Naive thymus-derived CD8-positive, alpha-beta T cell (primary cell): ENCODE data around the gene POMT2. TPM values are rescaled to one million over a fixed set of nuclear protein-coding genes. Genes with fewer than 3 reads are reported as not detected.
A peak's percentile ranks its signal among the peaks of the same experiment; 100 is the strongest.
"Not testable (repeated sequence)": the region's sequence is repeated elsewhere in the genome, so short reads cannot be mapped to it uniquely, and the experiment has no call there.

Experiments used
- ATAC-seq, 2 donors: fragments of 150-1000 bp; cut with Tn5 transposase in 1 of 2; sonication (Bioruptor Pico), chemical (Tn5 transposase) in 1 of 2; 1 replicate in 1 of 2; 2 replicates in 1 of 2; pipeline ENCODE4 v1.10.0; 2021; ENCODE audit warnings: mild to moderate bottlenecking in 2 of 2, moderate library complexity in 2 of 2
- POLR2A ChIA-PET: fragments of 350-600 bp; sonication (Branson Sonifier 250); formaldehyde crosslinking; loops from one replicate; lab custom pipeline; 2021; ENCODE audit warnings: antibody characterized with exemption; lab: Charles Lee
- DNase-seq, 10 donors: peaks; one replicate each; pipeline versions ENCODE4 v3.0.0 to v3.0.0-alpha.2; 2020 to 2022
- H3K27ac Mint-ChIP-seq, 10 donors: one replicate each; pipeline ENCODE4 v1.8.0; 2020 to 2022; ENCODE audit warnings: mild to moderate bottlenecking in 10 of 10, mixed read lengths in 10 of 10, moderate library complexity in 4 of 10, inconsistent platforms in 1 of 10
- H3K27me3 Mint-ChIP-seq, 5 donors: one replicate each; pipeline ENCODE4 v1.8.0; 2021 to 2022; ENCODE audit warnings: mixed read lengths in 5 of 5
- H3K36me3 Mint-ChIP-seq, 3 donors: one replicate each; pipeline ENCODE4 v1.8.0; 2020 to 2022; ENCODE audit warnings: mixed read lengths in 3 of 3, mild to moderate bottlenecking in 2 of 3, inconsistent platforms in 1 of 3
- H3K4me1 Mint-ChIP-seq, 4 donors: one replicate each; pipeline ENCODE4 v1.8.0; 2021 to 2022; ENCODE audit warnings: mixed read lengths in 4 of 4
- H3K4me3 Mint-ChIP-seq, 10 donors: one replicate each; pipeline ENCODE4 v1.8.0; 2020 to 2022; ENCODE audit warnings: mild to moderate bottlenecking in 10 of 10, mixed read lengths in 10 of 10, moderate library complexity in 6 of 10, inconsistent platforms in 1 of 10
- H3K9me3 Mint-ChIP-seq, 9 donors: one replicate each; pipeline ENCODE4 v1.8.0; 2020 to 2022; ENCODE audit warnings: mixed read lengths in 9 of 9, mild to moderate bottlenecking in 3 of 9, inconsistent platforms in 1 of 9, moderate library complexity in 1 of 9
- polyA plus RNA-seq, 3 donors: library from polyadenylated mRNA; unstranded; fragments of 300-500 nt; fragmentation: Illumina TruSeq; gene quantifications; one replicate each; pipeline ENCODE4 v1.2.3, GENCODE V29; 2021
- total RNA-seq, 8 experiments: library from RNA in 2 of 8; stranded (reverse) in 2 of 8; gene quantifications; one replicate each; pipeline ENCODE4 v1.2.3 and lab custom pipeline; 2021 to 2026

POMT2 gene
- total and polyA plus RNA-seq, 5 experiments from 2014 or later: 0.25 to 13.9 (median 0.50) TPM

- Mint-ChIP-seq H3K27ac (no peak overlapping the region), H3K36me3 (peaks cover 5 to 52% (median 27%) of the 10 kb centered on the region in 3 donors), H3K27me3 (no peaks in the 10 kb centered on the region), H3K4me3 (no peak overlapping the region), H3K9me3 (no peaks in the 10 kb centered on the region), H3K4me1 (no peaks in the 10 kb centered on the region)
- POLR2A ChIA-PET: no interaction called here
- DNase-seq (no peak), ATAC-seq (no peak)
Measured at GRCh38 chr14:77340389-77340788, 19.7 kb upstream of the POMT2 start.

- Mint-ChIP-seq H3K36me3 (peaks cover 5 to 49% (median 27%) of the 10 kb centered on the region in 3 donors), H3K27ac (no peak overlapping the region), H3K27me3 (no peaks in the 10 kb centered on the region)
Measured at GRCh38 chr14:77339407-77339806, 18.7 kb upstream of the POMT2 start.

GRCh38 chr14:77338302-77338701 lies 17.6 kb upstream of the POMT2 start:
- Mint-ChIP-seq H3K36me3 (peaks cover 5 to 46% (median 27%) of the 10 kb centered on the region in 3 donors), H3K4me3 (no peak overlapping the region), H3K27ac (peak overlapping the region in 1 of 10 donors; percentile 5), H3K27me3 (no peaks in the 10 kb centered on the region), H3K4me1 (no peaks in the 10 kb centered on the region), H3K9me3 (no peaks in the 10 kb centered on the region)
- ATAC-seq: no peak
- no peak for DNase-seq
- POLR2A ChIA-PET: no interaction called here

More at GRCh38 chr14:77339407-77339806, 18.7 kb upstream of the POMT2 start:
- no peaks in the 10 kb centered on the region for H3K9me3 Mint-ChIP-seq
- no peaks in the 10 kb centered on the region for H3K4me1 Mint-ChIP-seq
- POLR2A ChIA-PET: no interaction called here
- ATAC-seq (no peak), DNase-seq (no peak)
- H3K4me3 Mint-ChIP-seq: no peak overlapping the region

GRCh38 chr14:77337880-77338279 lies 17.2 kb upstream of the POMT2 start:
- no peak overlapping the region for H3K27ac Mint-ChIP-seq
- no peaks in the 10 kb centered on the region for H3K4me1 Mint-ChIP-seq
- H3K9me3 Mint-ChIP-seq: no peaks in the 10 kb centered on the region
- no peak overlapping the region for H3K4me3 Mint-ChIP-seq
- POLR2A ChIA-PET: no interaction called here
- no peaks in the 10 kb centered on the region for H3K27me3 Mint-ChIP-seq
- DNase-seq (no peak), ATAC-seq (no peak)
- peaks cover 5 to 42% (median 24%) of the 10 kb centered on the region in 3 donors for H3K36me3 Mint-ChIP-seq

GRCh38 chr14:77337255-77337654 lies 16.6 kb upstream of the POMT2 start:
- ATAC-seq, H3K4me1 Mint-ChIP-seq, H3K9me3 Mint-ChIP-seq, DNase-seq, H3K27me3 Mint-ChIP-seq, POLR2A ChIA-PET, H3K4me3 Mint-ChIP-seq: not testable (repeated sequence)
- Mint-ChIP-seq H3K27ac (peak overlapping the region in 1 of 10 donors; percentile 37), H3K36me3 (peaks cover 5 to 35% (median 24%) of the 10 kb centered on the region in 3 donors)

GRCh38 chr14:77335576-77335975 lies 14.9 kb upstream of the POMT2 start:
- H3K27me3 Mint-ChIP-seq: no peaks in the 10 kb centered on the region
- POLR2A ChIA-PET: no interaction called here

GRCh38 chr14:77329872-77330271 lies 9.2 kb upstream of the POMT2 start:
- Mint-ChIP-seq H3K36me3 (peaks cover 0 to 3% (median 0%) of the 10 kb centered on the region in 3 donors), H3K27ac (no peak overlapping the region), H3K9me3 (no peaks in the 10 kb centered on the region), H3K4me3 (no peak overlapping the region), H3K27me3 (no peaks in the 10 kb centered on the region), H3K4me1 (peaks cover 0 to 3% (median 0%) of the 10 kb centered on the region in 4 donors)
- DNase-seq (no peak), ATAC-seq (no peak)
- POLR2A ChIA-PET: no interaction called here

More at GRCh38 chr14:77335576-77335975, 14.9 kb upstream of the POMT2 start:
- Mint-ChIP-seq H3K4me3 (no peak overlapping the region), H3K36me3 (peaks cover 0 to 19% (median 13%) of the 10 kb centered on the region in 3 donors), H3K27ac (no peak overlapping the region), H3K9me3 (no peaks in the 10 kb centered on the region), H3K4me1 (no peaks in the 10 kb centered on the region)
- no peak for ATAC-seq
- no peak for DNase-seq

GRCh38 chr14:77327111-77327510 lies 6.4 kb upstream of the POMT2 start:
- ATAC-seq (no peak), DNase-seq (no peak)
- Mint-ChIP-seq H3K4me3 (no peak overlapping the region), H3K27me3 (no peaks in the 10 kb centered on the region), H3K9me3 (no peaks in the 10 kb centered on the region), H3K27ac (peak overlapping the region in 1 of 10 donors; percentile 23), H3K4me1 (peaks cover 3 to 8% (median 5%) of the 10 kb centered on the region in 4 donors), H3K36me3 (no peaks in the 10 kb centered on the region)
- POLR2A ChIA-PET: no interaction called here

- Mint-ChIP-seq H3K27me3 (no peaks in the 10 kb centered on the region), H3K36me3 (no peaks in the 10 kb centered on the region), H3K27ac (peak overlapping the region in 3 of 10 donors; percentile 38 to 83 (median 66)), H3K4me1 (peaks cover 7 to 13% (median 10%) of the 10 kb centered on the region in 4 donors), H3K4me3 (peak overlapping the region in 1 of 10 donors; percentile 39), H3K9me3 (no peaks in the 10 kb centered on the region)
- POLR2A ChIA-PET: no interaction called here
- DNase-seq (no peak), ATAC-seq (no peak)
Measured at GRCh38 chr14:77325746-77326094, 5.0 kb upstream of the POMT2 start.

GRCh38 chr14:77324816-77325745 lies 4.4 kb upstream of the POMT2 start:
- Mint-ChIP-seq H3K36me3 (no peaks in the 10 kb centered on the region), H3K27me3 (no peaks in the 10 kb centered on the region), H3K4me3 (no peak overlapping the region)

GRCh38 chr14:77324289-77324688 lies 3.6 kb upstream of the POMT2 start:
- H3K36me3 Mint-ChIP-seq: no peaks in the 10 kb centered on the region
- no peaks in the 10 kb centered on the region for H3K27me3 Mint-ChIP-seq
- ATAC-seq (no peak), DNase-seq (no peak)
- H3K4me1 Mint-ChIP-seq: peaks cover 10 to 20% (median 17%) of the 10 kb centered on the region in 4 donors
- POLR2A ChIA-PET: interaction anchor here (0.7 kb wide), 1 partner anchor 363 kb away, joined by 6 read pairs; no protein-coding TSS in a partner anchor
- no peak overlapping the region for H3K4me3 Mint-ChIP-seq
- no peaks in the 10 kb centered on the region for H3K9me3 Mint-ChIP-seq
- peak overlapping the region in 1 of 10 donors; percentile 11 for H3K27ac Mint-ChIP-seq

More at GRCh38 chr14:77324816-77325745, 4.4 kb upstream of the POMT2 start:
- Mint-ChIP-seq H3K9me3 (no peaks in the 10 kb centered on the region), H3K4me1 (peaks cover 8 to 17% (median 11%) of the 10 kb centered on the region in 4 donors), H3K27ac (peak overlapping the region in 1 of 10 donors; percentile 33)
- POLR2A ChIA-PET: no interaction called here
- ATAC-seq (no peak), DNase-seq (no peak)

- Mint-ChIP-seq H3K4me3 (no peak overlapping the region), H3K4me1 (peaks cover 10 to 20% (median 18%) of the 10 kb centered on the region in 4 donors), H3K27ac (peak overlapping the region in 1 of 10 donors; percentile 15), H3K27me3 (no peaks in the 10 kb centered on the region), H3K9me3 (no peaks in the 10 kb centered on the region), H3K36me3 (no peaks in the 10 kb centered on the region)
- ATAC-seq: no peak
- DNase-seq: no peak
- POLR2A ChIA-PET: no interaction called here
Measured at GRCh38 chr14:77323571-77323970, 2.9 kb upstream of the POMT2 start.

GRCh38 chr14:77322951-77323350 lies 2.3 kb upstream of the POMT2 start:
- Mint-ChIP-seq H3K4me1 (peaks cover 10 to 20% (median 18%) of the 10 kb centered on the region in 4 donors), H3K36me3 (no peaks in the 10 kb centered on the region), H3K27me3 (no peaks in the 10 kb centered on the region), H3K27ac (no peak overlapping the region), H3K9me3 (no peaks in the 10 kb centered on the region), H3K4me3 (peak overlapping the region in 2 of 10 donors; percentile 96 to 98)
- POLR2A ChIA-PET: no interaction called here
- ATAC-seq (no peak), DNase-seq (no peak)
